Esophagus mucosa (tissue), 1 donor: Measurements from ENCODE around the gene PPIL4. TPM values are rescaled to one million over a fixed set of nuclear protein-coding genes. Genes with fewer than 3 reads are reported as not detected.

Experiments
- ATAC-seq: fragments of 200-7000 bp; cut with Tn5 transposase; one replicate; pipeline ENCODE4 v1.9.1; 2020
- total RNA-seq: library from RNA; stranded (reverse); gene quantifications from one replicate; pipeline ENCODE4 v1.2.4, GENCODE V29; 2023
- donor health status: DM: yes; HTN: yes; CAD: no.

The PPIL4 gene
- total RNA-seq, 1 donor from 2014 or later: 12.1 TPM

DNA sequence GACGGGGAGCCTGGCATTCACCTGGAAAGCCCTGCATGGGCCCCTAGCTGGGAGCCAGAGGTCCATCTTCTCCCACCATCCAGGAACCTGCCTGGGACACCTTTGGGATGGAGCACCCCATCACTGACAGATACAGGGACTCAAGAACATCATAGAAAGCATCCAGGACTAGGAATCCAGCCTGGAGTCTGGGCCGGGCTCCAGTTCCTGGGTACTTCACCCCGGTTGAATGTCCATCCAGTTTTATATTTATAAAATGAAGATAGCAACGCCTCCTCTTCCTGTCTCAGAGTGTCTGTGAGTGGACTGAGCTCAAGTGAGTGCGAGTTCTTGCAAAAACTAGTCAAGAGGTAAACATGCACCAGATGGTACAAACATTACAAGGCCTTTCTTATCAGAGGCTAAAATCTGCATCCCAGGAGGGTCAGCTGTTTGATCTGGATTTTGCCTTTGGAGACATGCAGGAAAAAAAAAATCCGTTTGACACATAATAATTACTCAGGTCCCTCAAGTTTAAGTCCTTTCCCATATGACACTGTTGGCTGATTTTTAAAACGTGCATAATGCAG, 88.4 kb downstream of the PPIL4 start:
- no peak for ATAC-seq

- no peak for ATAC-seq
Measured at GRCh38 chr6:149456311-149457021, 89.4 kb downstream of the PPIL4 start.

GRCh38 chr6:149455031-149455732, 90.7 kb downstream of the PPIL4 start:
- no peak for ATAC-seq

Other genes with a start within 250 kb of the PPIL4 start
- 34.0 TPM for gene TAB2, start 228.3 kb downstream of the PPIL4 start, total RNA-seq
- 1.1 TPM for gene SUMO4, start 145.8 kb downstream of the PPIL4 start, total RNA-seq
- gene ZC3H12D, start 61.0 kb downstream of the PPIL4 start, total RNA-seq: 0.36 TPM
- 19.4 TPM for gene GINM1, start 20.3 kb upstream of the PPIL4 start, total RNA-seq
- 13.5 TPM for gene KATNA1, start 102.7 kb upstream of the PPIL4 start, total RNA-seq
- 15.7 TPM for gene LATS1, start 172.1 kb upstream of the PPIL4 start, total RNA-seq
- 21.6 TPM for gene NUP43, start 200.5 kb upstream of the PPIL4 start, total RNA-seq
- gene PCMT1, start 203.7 kb upstream of the PPIL4 start, total RNA-seq: 43.3 TPM